GM12874 (cell line): ENCODE results near the gene RSU1.

Experiments
- CTCF ChIP-seq: IDR thresholded peaks from 2 replicates; pipeline ENCODE4 v1.5.1; 2011; ENCODE audit warnings: low read depth, mild to moderate bottlenecking, control low read depth, low read length, moderate library complexity; ENCODE audit not compliant: insufficient read depth

RSU1 gene

GRCh38 chr10:16649757-16650156, 167.5 kb downstream of the RSU1 start:
- no peak for TF ChIP-seq CTCF

DNA sequence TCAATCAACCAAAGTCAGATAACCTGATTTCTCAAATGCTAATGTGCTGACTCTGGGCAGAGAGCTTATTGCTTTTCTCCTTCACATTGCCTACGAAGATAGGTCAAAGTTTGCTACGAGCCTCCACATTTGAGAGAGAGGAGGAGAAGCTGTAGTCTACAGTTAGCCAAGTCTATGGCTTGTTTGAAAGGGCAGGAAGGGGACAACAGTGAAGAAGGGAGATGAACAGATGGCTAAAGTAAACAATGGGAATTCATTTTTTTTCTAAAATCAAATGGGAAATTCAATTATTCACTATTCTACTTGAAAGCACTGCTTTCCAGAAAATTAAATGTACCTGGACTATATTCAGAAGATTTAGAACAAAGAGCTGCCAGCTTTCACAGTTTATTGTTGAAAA, 168.9 kb downstream of the RSU1 start:
- no peak for TF ChIP-seq CTCF

- no peak for TF ChIP-seq CTCF
Measured at GRCh38 chr10:16646181-16647059, 170.8 kb downstream of the RSU1 start.

GRCh38 chr10:16644146-16644545, 173.1 kb downstream of the RSU1 start:
- no peak for TF ChIP-seq CTCF

- no peak for TF ChIP-seq CTCF
Measured at GRCh38 chr10:16643502-16643901, 173.7 kb downstream of the RSU1 start.

DNA sequence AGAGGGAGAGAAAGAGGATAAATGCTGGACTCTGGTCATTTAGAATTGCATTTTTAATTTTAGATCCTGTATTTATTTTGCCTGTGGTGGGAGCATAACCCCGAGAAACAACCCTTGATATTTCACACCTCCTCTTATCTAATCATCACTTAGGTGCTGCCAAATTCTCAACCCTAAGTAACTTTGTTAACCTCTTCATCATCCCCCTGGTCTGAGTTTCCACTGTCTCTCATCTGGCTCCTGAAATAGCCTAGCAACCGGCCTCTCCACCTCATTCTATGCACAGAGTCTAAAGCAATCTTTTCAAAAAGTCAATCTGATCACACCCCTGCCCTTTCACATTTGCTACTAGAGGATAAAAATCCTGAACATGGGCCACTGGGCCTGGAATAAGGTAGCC, 177.1 kb downstream of the RSU1 start:
- TF ChIP-seq CTCF: no peak

GRCh38 chr10:16639471-16639870, 177.8 kb downstream of the RSU1 start:
- no peak for TF ChIP-seq CTCF

- TF ChIP-seq CTCF: no peak
Measured at GRCh38 chr10:16632996-16633395, 184.2 kb downstream of the RSU1 start.
